ENCODE measurements around the gene ST6GAL1. TPM values are rescaled to one million over a fixed set of nuclear protein-coding genes. Genes with fewer than 3 reads are reported as not detected.

ST6GAL1 gene
- total and polyA plus RNA-seq, 2 experiments from 2014 or later: 17.6 to 65.1 TPM

DNA sequence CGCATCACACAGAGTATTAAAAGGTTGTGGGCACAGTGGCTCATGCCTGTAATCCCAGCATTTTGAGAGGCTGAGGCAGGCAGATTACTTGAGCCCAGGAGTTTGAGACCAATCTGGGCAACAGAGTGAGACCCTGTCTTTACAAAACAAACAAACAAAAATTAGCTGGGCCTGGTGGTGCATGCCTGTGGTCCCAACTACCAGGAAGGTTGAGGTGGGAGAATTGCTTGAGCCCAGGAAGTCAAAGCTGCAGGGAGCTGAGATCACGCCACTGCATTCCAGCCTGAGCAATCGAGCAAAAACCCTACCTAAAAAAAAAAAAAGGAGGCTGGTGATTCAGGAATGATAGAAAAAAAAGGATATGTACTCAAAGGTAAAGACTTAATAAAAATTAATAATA lies 28.2 kb upstream of the ST6GAL1 start:
- H3K4me3 Mint-ChIP-seq: no peak overlapping the region
- H3K27me3 Mint-ChIP-seq (ENCODE audit: insufficient read depth, low read depth, poor library complexity): peaks cover 5% of the 10 kb centered on the region
- TF ChIP-seq EZH2phosphoT487 (IDR thresholded peaks at IDR 0.05; ENCODE audit: unreplicated experiment): no peak
- TF ChIP-seq EZH2 (IDR thresholded peaks at IDR 0.05; ENCODE audit: low read depth, unreplicated experiment): no peak
- no peak for TF ChIP-seq JUNB (IDR thresholded peaks at IDR 0.05; ENCODE audit: unreplicated experiment)
- no peak for TF ChIP-seq CREB1 (CRISPR knock-in tag; IDR thresholded peaks at IDR 0.05; ENCODE audit: low read depth)
- TF ChIP-seq, protein P1, sequence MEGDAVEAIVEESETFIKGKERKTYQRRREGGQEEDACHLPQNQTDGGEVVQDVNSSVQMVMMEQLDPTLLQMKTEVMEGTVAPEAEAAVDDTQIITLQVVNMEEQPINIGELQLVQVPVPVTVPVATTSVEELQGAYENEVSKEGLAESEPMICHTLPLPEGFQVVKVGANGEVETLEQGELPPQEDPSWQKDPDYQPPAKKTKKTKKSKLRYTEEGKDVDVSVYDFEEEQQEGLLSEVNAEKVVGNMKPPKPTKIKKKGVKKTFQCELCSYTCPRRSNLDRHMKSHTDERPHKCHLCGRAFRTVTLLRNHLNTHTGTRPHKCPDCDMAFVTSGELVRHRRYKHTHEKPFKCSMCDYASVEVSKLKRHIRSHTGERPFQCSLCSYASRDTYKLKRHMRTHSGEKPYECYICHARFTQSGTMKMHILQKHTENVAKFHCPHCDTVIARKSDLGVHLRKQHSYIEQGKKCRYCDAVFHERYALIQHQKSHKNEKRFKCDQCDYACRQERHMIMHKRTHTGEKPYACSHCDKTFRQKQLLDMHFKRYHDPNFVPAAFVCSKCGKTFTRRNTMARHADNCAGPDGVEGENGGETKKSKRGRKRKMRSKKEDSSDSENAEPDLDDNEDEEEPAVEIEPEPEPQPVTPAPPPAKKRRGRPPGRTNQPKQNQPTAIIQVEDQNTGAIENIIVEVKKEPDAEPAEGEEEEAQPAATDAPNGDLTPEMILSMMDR (conservative IDR thresholded peaks at IDR 0.05; ENCODE audit: low read depth in 2 of 2): no peak
- no peak for TF ChIP-seq STAT1 (IDR thresholded peaks at IDR 0.05; ENCODE audit: unreplicated experiment)
- no peak for TF ChIP-seq NANOG (IDR thresholded peaks at IDR 0.05; ENCODE audit: borderline replicate concordance)
- no peak for TF ChIP-seq ZNF114 (CRISPR knock-in tag; IDR thresholded peaks at IDR 0.05)
- no peak for TF ChIP-seq ZNF331 (CRISPR knock-in tag; IDR thresholded peaks at IDR 0.05; ENCODE audit: low read depth)
- TF ChIP-seq ZNF462 (CRISPR knock-in tag; IDR thresholded peaks at IDR 0.05): no peak
- TF ChIP-seq POLR2AphosphoS5 (IDR thresholded peaks at IDR 0.05; ENCODE audit: low read depth): no peak
- TF ChIP-seq, protein P2, sequence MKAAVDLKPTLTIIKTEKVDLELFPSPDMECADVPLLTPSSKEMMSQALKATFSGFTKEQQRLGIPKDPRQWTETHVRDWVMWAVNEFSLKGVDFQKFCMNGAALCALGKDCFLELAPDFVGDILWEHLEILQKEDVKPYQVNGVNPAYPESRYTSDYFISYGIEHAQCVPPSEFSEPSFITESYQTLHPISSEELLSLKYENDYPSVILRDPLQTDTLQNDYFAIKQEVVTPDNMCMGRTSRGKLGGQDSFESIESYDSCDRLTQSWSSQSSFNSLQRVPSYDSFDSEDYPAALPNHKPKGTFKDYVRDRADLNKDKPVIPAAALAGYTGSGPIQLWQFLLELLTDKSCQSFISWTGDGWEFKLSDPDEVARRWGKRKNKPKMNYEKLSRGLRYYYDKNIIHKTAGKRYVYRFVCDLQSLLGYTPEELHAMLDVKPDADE (IDR thresholded peaks at IDR 0.05): no peak
- TF ChIP-seq, protein P3, sequence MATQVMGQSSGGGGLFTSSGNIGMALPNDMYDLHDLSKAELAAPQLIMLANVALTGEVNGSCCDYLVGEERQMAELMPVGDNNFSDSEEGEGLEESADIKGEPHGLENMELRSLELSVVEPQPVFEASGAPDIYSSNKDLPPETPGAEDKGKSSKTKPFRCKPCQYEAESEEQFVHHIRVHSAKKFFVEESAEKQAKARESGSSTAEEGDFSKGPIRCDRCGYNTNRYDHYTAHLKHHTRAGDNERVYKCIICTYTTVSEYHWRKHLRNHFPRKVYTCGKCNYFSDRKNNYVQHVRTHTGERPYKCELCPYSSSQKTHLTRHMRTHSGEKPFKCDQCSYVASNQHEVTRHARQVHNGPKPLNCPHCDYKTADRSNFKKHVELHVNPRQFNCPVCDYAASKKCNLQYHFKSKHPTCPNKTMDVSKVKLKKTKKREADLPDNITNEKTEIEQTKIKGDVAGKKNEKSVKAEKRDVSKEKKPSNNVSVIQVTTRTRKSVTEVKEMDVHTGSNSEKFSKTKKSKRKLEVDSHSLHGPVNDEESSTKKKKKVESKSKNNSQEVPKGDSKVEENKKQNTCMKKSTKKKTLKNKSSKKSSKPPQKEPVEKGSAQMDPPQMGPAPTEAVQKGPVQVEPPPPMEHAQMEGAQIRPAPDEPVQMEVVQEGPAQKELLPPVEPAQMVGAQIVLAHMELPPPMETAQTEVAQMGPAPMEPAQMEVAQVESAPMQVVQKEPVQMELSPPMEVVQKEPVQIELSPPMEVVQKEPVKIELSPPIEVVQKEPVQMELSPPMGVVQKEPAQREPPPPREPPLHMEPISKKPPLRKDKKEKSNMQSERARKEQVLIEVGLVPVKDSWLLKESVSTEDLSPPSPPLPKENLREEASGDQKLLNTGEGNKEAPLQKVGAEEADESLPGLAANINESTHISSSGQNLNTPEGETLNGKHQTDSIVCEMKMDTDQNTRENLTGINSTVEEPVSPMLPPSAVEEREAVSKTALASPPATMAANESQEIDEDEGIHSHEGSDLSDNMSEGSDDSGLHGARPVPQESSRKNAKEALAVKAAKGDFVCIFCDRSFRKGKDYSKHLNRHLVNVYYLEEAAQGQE (IDR thresholded peaks at IDR 0.05; ENCODE audit: unreplicated experiment): no peak
- H3K27ac Mint-ChIP-seq: peak overlapping the region; percentile 49; the same call in 1 of the 2 replicates
- Histone ChIP-seq H3K4me1 (ENCODE audit: insufficient read depth) (peaks cover 7% of the 10 kb centered on the region), H3K27me3 (ENCODE audit: insufficient read depth) (no peaks in the 10 kb centered on the region), H3K27ac (ENCODE audit: low read depth) (no peak overlapping the region), H3K9me2 (ENCODE audit: insufficient read depth) (no peaks in the 10 kb centered on the region), H3K79me2 (replicated peaks; ENCODE audit: insufficient read depth) (no peaks in the 10 kb centered on the region), H3K4me3 (no peak overlapping the region), H4K20me1 (replicated peaks; ENCODE audit: insufficient read depth) (no peaks in the 10 kb centered on the region), H3F3A (replicated peaks; ENCODE audit: low read depth) (no peaks in the 10 kb centered on the region), H3K4me2 (no peak overlapping the region), H2AFZ (peak overlapping the region; percentile 44; the same call in 1 of the 2 replicates), H3K36me3 (ENCODE audit: insufficient read depth) (peaks cover 4% of the 10 kb centered on the region; the same call in 1 of the 2 replicates)
- ATAC-seq (no peak), DNase-seq (ENCODE audit: low spot score) (no peak)
- peaks cover 13% of the 10 kb centered on the region; the same call in 2 of the 3 replicates for H3K9me3 Mint-ChIP-seq
- peaks cover 17% of the 10 kb centered on the region for H3K4me1 Mint-ChIP-seq
- H3K36me3 Mint-ChIP-seq (ENCODE audit: low read depth): no peaks in the 10 kb centered on the region; the same call in 2 of the 3 replicates
